GM21825 (cell line): ENCODE results near the gene MYL3.

ENCODE experiments used
- ATAC-seq: cut with Tn5 transposase; IDR thresholded peaks from one replicate; pipeline ENCODE4 v1.9.1; 2021; ENCODE audit warnings: mild to moderate bottlenecking, moderate library complexity; ENCODE audit not compliant: unreplicated experiment

The MYL3 gene

GRCh38 chr3:46883054-46883829 is 20.0 kb upstream of the MYL3 start:
- ATAC-seq = no peak

DNA sequence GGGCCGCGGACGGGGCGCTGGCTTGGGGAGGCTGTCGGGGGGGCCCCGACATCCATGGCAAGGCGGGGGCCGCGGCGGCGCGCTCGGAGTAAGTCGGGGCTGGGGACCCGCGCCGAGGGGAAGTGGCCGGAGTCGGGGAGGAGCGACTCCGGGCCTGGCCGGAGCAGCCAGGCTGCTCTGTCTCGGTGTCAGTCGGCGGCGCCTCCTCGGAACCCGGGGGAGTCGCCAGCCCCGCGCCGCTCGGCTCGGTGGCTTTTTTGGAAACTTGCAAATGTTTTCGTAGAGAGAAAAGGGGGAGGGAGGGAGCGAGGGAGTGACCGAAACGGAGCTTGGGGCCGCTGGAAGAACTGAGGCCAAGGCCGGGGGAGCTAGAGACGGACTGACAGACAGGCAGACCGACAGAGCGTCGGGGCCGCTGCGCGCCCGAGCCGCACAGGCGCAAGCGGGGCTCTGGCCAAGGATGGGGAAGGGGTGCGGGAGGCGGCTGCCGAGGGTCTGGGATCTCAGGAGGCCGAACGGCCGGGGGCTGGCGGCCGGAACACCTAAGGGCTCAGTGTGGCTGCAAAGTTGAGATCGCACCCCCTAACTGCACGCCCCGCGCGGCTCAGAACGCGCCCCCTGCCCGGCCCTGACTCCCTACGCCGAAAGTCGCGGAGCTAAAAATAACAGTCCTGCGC is 19.3 kb upstream of the MYL3 start:
- ATAC-seq = no peak

DNA sequence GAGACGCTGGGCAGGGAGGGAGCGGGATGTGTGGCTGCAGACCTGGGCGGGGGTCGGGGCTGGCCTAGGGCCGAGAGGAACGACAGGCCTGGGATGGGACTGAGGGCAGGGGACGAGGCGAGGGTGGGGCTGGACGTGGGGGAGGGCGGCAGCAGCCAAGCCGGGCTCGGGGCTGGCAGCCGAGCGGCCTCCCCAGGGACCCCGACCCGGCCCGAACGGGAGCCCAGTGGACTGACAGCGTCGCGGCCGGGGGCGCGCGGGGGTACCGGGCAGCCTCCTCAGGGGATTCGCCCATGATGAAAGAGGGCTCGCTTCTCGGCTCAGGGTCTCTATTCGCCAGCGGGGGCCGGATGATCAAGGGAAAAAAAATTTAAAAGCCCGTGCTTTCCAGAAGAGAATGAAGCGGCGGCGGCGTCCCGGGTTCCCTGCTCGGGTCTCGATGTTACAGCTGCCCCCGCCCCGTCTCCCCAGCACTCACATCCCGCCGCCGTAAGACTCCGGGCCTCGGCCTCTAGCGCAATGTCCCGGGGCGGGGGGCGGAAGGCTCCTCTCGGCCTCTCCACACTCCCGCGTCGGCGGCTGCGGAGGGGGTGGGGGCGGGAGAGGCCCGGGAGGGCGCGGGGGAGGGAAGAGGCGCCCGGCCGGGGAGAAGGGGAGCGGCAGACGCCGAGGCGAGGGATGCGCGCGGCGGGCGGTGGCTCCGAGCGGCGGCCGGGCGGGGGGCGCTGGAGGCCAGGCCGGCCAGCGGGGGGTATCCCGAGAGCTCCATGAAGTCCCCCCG is 18.5 kb upstream of the MYL3 start:
- no peak for ATAC-seq

DNA sequence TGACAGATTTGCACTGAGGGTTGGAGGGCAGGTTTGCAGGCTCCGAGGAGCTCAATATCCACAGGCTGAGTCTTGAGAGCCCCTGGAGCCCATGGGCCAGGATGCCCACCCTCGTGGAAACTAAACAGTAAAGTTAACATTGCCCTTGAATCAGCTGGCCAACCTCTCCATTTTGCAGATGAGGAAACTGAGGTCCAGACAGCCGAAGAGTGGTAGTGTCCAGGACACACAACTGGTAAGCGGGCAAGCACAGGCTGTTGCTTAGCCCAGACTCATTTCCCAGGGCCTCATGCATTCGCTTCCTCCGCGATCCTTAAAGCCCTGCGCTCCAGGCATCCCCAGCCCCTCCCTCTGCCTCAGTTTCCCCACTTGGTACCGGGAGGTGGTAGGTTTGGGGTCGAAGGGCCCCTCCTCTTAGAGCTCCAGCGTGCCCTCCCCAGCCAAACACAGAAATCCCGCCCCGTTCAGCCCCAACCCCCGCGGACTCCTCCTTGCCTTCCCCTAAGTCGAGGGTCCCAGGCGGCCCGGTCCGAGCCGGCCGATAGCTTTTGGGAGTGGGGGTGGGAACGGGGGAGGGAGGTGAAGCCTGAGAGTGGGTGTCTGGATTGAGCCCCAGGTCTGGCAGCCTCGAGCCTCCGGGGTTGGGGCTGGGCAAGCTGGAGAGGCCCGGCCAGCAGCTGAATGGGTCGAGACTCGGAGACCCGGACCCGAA is 17.8 kb upstream of the MYL3 start:
- no peak for ATAC-seq

DNA sequence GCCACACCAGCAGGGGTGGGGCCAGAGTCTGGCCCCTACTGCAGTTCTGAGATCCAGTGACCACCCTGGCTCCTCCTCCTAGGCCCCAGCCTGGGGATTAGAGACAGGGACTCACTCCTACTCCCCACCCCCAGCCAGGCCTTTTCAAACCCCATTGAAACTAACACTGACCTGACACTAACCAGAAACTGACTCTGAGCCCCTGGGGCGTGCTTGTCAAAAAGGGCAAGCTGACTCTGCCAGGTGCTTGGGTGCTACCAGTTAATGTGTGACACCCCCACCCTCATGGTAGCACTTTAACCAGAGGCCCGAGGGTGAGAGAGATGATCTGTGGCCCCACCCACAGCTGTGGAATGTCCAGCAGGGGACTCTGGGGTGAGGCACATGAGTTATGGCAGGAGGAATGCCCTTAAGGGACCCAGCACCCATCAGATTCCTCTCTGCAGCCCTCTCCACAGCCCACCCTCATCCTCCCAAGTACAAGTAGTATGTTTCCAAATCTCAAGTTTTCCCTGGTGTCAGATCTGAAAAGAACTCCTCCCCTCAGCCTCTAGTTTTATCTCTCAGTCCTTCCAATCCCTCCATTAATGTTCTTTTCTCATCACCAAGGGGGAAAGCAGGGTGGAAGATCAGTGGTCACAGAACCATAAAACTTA is 15.7 kb upstream of the MYL3 start:
- peak; percentile 43 for ATAC-seq

GRCh38 chr3:46877406-46878125 is 14.3 kb upstream of the MYL3 start, which contains the start of gene PTH1R:
Gene PTH1R (plus strand): TSS chr3:46877721. CDS start chr3:46883560, 5,839 bp downstream.
- no peak for ATAC-seq

DNA sequence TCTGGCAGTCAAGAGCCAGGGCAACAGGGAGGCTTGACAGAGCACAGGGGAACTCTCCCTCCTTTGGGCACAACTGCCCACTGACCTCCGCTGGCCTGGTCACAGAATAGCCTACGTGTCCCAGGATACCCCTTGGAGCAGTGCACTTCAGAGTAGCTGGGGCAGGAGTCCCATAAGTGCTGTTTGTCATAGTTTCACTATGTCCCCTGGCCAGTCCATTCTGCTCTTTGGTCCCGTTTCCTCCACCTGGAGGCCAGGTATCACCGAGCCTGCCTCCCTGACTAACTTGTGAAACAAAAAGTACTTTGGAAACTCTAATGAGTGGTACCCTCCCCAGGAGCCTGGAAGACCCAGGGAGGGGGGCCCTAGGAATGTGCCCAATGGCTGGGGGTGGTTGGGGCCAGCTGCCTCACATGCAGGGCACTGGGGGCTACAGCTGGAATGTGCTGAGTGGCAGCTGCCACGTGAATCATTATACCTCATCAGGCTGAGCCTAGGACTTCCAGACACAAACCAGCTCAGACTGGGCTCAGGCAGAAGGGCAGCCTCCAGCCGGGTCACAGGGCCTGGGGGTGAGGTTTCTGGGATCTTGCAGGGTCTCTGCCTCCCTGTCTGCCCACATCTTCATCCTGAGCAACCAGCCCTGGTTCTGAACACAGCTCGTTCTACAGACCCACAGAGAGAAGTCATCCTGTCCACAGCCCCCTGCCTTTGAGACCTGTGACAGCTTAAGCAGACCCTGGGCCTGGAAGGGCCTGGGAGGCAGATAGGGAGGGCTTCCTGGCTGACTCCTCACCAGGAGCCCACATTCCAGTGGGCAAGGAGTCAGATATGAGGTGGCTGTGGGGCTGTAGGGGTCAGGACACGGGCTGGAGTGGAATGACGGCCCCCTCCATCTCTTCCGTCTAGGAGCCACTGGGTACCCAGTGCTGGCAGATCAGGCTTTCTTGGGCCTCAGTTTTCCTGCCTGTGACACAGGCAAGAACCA is 13.4 kb upstream of the MYL3 start:
- no peak for ATAC-seq

- no peak for ATAC-seq
Observed at GRCh38 chr3:46875560-46875959, 12.3 kb upstream of the MYL3 start.

DNA sequence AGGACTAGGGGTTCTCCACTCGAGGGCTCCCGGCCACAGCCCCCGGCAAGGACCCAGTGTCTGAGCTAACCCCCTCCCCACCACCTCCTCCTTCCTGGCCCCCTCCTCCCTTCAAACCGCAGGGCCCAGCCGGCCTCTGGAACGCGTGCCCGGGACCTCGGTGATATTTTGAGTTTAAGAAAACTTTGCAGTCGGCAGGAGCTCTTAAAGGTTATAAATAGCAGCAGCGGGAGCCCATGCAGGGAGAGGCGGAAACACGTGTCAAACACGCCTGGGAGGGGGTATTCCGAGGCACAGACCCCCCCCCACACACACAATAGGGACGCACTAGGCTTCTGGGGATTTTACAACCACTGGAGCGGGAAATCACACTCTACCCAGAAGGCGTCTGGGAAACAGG is 11.2 kb upstream of the MYL3 start:
- ATAC-seq = no peak

DNA sequence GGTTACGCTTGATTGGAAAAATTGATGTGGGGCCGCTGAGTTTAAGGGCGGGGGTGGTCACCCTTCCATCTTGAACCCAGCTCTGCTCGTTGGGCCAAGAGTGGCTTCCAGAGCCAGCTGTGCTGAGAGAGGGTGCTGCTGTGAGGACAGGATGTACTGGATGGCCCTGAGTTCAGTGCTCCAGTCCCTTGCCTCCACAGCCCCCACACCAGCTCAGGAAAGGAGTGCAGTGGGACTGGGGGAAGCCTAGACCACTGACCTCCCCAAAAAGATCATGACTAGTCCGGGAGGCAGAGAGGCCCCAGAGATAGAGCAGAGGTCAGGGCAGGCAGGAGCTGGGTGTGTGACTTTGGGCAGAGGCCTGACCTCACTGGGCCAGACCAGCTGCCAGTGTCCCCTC is 10.3 kb upstream of the MYL3 start:
- no peak for ATAC-seq

- ATAC-seq = no peak
Observed at GRCh38 chr3:46871222-46871621, 8.0 kb upstream of the MYL3 start.

GRCh38 chr3:46870651-46871050 is 7.4 kb upstream of the MYL3 start:
- no peak for ATAC-seq

- ATAC-seq = no peak
Observed at GRCh38 chr3:46869440-46869839, 6.2 kb upstream of the MYL3 start.

DNA sequence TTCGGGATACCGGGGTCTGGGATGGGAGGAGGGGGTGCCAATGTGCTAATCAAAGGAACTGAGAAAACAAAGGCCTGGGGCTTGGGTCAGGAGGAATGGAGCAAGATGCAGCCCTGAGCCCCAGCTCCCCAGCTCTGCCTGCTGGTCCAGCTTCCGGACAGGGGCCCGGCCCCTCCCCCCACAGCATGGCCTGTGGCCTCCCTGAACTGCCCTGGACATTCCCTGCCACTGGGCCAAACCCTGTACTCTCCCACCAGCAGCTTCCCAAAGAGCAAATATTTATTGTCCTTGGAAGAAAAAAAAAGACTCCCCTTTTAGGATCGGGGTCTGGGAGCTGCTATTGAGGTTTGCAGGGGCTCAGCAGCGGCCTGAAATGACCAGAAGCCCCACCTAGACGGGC is 5.7 kb upstream of the MYL3 start:
- ATAC-seq = no peak

DNA sequence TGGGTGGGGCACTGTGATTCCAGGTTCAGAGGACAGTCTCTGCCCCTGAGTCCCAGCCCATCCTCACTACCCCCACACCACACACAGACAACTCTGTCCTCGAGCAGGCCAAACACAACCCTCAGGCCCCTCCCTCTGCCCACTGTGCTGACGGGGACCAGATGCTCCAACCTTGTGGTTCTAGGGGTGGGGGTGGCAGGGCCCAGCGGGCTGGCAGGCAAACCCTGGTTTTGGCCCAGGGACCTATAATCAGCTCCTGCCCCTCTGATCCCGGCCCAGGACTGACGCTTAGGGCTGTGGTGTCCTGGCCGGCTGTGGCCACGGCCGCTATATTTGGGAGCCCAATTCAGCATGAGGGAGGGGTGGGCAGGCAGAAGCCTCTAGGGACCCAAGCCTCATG is 5.0 kb upstream of the MYL3 start:
- no peak for ATAC-seq

DNA sequence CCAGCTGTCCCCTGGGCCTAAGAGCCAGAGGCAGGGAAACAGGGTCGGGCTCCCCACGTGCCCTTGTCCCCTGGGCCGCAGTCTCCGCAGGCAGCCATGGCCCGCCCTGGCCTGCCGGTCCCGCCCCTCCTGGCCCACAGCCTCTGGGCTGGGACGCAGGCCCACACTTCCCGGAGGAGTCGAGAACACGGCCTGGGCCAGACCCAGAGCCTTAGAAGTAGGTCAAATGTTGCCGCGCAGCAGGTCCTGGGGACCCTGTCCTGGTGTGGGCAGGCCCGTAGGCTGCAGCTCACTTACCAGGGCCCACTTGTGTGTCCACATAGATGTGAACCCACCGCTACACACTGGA is 4.3 kb upstream of the MYL3 start:
- no peak for ATAC-seq

- ATAC-seq = no peak
Observed at GRCh38 chr3:46866720-46867549, 3.7 kb upstream of the MYL3 start.

GRCh38 chr3:46866032-46866595 is 2.9 kb upstream of the MYL3 start:
- ATAC-seq = no peak
